Stimulated activated CD8-positive, alpha-beta memory T cell treated with anti-CD3 and anti-CD28 coated beads, Interleukin-12 subunit alpha, Interleukin-12 subunit beta, amount 100 ng/mL, for 24 hours (primary cell): ENCODE results near the gene RCOR2.

Source experiments
- DNase-seq: peaks from one replicate; pipeline ENCODE4 v3.0.0-alpha.2; 2020; ENCODE audit errors: extremely low read depth

The RCOR2 gene

GRCh38 chr11:63923319-63923718 lies 6.4 kb upstream of the RCOR2 start:
- DNase-seq, result no peak

GRCh38 chr11:63922673-63923192 lies 5.8 kb upstream of the RCOR2 start:
- no peak for DNase-seq

DNA sequence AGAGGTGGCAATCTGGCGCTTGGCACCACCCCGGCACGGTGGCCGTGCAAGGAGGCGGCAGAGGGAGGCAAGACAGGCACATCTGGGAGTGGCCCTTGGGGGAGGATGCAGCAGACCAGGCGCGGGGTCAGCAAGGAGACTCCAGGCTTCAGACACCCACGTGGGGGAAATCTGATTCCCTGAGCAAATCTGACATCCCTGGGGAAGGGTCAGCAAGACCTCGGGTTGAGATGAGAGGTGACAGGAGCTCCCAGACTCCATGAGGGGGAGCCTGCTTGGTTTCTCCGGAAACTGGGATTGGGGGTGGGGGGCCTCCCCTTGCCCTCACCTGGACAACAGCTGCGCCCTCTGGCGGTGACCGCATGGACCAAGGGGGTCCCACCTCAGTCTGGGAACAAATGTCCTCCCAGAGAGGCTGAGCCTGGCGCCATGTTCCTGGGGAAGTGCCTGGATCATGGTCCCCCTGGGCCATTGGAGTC lies 4.0 kb upstream of the RCOR2 start:
- DNase-seq, result no peak

DNA sequence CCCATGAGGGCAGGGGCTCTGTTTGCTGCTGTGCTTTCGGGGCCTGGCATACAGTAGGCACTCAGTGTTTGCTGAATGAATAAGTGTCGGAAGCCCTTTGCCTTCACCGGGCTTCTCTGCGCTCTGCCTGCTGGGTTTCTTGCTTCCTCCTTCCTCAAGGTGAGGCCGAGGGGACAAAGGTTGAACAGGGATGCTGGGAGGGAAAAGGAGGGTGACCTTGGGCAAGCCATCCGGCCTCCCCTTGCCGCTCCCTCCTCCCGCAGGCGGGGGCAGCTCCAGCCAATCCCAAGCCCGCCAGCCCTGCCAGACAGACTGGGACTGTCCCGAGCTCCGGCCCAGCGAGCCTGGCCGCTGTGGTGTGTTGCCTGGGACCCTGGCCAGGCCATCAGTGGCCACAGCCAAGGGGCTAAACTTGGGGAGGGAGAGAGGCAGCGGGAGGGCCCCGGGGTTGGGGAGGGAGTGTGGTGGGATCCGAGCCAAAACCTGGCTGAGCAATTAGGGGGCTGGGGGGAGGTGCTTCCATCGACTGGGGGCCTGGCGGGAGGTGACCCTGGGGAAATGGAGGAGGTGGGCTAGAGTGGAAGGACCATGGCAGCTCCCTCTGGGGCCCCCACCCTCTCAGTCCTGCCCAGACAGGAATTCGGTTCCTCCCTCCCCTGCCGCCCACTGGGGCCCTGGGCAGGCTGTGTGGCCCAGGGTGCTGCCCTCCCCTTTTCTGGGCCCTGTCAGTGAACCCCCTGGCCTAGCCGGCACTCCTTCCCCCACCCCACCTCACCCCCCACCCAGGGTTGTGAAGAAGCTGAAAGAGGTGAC lies 3.4 kb upstream of the RCOR2 start:
- no peak for DNase-seq

GRCh38 chr11:63919267-63920125 lies 2.5 kb upstream of the RCOR2 start:
- no peak for DNase-seq

GRCh38 chr11:63918507-63919191 lies 1.7 kb upstream of the RCOR2 start:
- DNase-seq, result no peak

- no peak for DNase-seq
Observed at GRCh38 chr11:63917692-63918506, 935 bp upstream of the RCOR2 start.

DNA sequence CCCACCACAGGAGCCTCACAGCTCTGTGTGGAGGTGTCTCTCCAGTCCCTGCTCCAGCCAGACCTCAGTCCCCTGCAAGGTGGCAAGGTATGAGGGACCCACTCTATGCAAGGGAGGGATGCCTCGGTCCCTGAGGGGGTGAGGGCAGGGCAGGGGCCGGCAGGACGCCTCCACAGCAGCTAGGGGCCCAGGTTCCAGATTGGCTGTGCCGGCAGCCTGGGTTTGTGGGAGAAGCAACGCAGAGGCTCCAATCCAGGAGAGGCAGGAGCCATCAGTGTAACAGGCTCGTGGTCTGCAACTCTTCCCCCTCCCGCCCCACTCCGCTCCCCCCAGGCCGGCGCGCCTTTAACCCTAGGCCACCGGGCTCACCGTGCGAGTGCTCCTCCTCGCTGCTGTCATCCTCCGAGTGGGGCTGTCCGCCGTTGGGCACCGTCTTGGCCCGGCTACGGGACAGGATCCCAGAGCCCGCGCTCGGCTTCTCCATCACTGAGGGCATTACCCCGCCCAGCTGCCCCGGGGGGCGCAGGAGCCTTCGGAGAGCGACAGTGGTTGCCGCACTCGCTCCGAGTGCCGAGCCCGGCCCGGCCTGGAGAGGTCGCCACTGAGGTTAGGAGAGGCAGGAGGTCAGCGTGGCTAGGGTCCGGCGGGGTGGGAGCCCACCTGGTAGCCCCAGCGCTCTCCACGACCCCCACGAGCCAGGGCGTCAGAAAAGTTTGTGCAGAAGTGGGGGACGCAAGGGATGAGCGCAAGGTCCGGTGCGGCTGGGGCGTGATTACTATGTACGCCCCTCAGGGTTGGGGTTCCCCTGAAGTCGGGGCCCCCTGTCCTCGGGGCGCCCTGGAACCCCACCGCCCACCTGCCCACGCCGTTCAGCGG lies 765 bp downstream of the RCOR2 start:
- no peak for DNase-seq

DNA sequence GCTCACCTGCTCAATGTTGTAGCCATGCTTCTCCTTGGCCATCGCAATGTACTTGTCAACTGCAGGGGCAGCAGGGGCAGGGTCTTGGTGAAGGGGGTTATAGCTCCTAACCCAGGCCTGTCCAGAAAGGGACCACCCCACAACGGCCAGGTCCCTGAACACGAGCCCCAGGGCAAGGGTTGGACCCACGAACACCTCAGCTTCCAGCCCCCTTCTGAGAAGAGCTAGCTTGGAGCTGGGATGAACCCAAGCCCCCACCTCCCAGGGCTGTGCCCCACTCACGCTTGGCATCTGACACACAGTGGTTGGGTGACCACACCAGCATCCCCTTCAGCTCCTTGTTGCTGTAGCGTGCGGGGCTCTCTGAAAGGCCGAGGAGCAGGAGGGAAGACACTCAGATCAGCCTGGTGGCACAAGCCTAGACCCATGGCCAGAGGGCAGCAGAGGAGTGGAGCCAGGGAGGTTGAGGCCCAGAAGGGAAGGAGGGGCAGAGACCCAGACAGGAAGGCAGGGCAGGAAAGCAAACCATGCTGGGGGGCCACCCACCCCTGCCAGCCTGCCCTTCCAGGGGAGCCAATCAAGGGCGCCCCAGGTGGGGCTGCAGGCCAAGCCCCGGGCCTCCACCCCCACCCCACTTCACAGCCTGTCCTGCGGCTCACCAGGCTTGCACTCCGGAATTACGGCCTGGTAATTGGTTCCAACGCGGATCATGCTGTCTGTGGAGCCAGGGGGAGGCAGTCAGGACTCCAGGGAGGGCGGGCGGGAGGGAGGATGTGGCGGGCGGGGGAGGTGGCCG lies 1.9 kb downstream of the RCOR2 start:
- DNase-seq, result no peak

GRCh38 chr11:63913866-63914830 lies 2.8 kb downstream of the RCOR2 start:
- DNase-seq, result no peak

GRCh38 chr11:63912678-63913077 lies 4.3 kb downstream of the RCOR2 start:
- no peak for DNase-seq

DNA sequence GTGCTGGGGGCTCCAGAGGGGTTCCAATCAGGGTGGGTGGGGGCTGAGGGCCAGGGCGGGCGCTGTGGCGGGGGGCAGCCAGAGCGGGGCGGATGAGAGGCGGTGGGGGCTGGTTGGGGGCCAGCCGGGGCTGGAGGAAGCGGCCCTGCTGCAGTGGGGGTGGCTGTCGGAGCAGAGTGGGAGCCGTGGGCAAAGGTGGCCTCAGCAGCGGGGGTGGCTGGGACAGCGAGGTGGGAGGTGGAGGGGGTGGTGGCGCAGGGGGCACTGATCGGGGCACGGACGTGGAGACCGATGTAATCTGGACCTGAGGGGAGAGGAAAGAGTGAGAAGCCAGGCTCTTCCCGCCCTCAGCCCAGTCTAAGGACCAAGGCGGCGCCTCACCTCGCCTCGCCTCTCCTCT lies 5.1 kb downstream of the RCOR2 start:
- DNase-seq, result no peak

GRCh38 chr11:63911440-63911839 lies 5.5 kb downstream of the RCOR2 start:
- DNase-seq, result no peak

- DNase-seq, result no peak
Observed at GRCh38 chr11:63910675-63911074, 6.3 kb downstream of the RCOR2 start.

- no peak for DNase-seq
Observed at GRCh38 chr11:63909591-63910506, 7.1 kb downstream of the RCOR2 start.

GRCh38 chr11:63908631-63909401 lies 8.1 kb downstream of the RCOR2 start:
- no peak for DNase-seq
